Stomach (tissue), 9 donors: Measurements from ENCODE around the gene CDC42BPG. TPM values are rescaled to one million over a fixed set of nuclear protein-coding genes. Genes with fewer than 3 reads are reported as not detected.

Experiments used
- DNase-seq, 2 donors: peaks; one replicate each; pipeline versions ENCODE4 v3.0.0 to v3.0.0-alpha.2; 2013 to 2019
- H3K27ac ChIP-seq, 5 donors: fragments of 200-600 bp in 4 of 5; sonication (generic) in 4 of 5; one replicate each; pipeline ENCODE4 v1.5.1; 2013 to 2019; ENCODE audit warnings: mild to moderate bottlenecking in 1 of 5, moderate library complexity in 1 of 5
- H3K27me3 ChIP-seq, 3 donors: fragments of 200-600 bp; sonication (generic); one replicate each; pipeline ENCODE4 v1.5.1; 2017 to 2019; ENCODE audit warnings: mixed run types in 1 of 3
- H3K36me3 ChIP-seq, 4 donors: fragments of 200-600 bp; sonication (generic); 1 replicate in 3 of 4; 2 replicates in 1 of 4; pipeline ENCODE4 v1.5.1; 2016 to 2019
- H3K4me1 ChIP-seq, 4 donors: fragments of 200-600 bp; sonication (generic); one replicate each; pipeline ENCODE4 v1.5.1; 2016 to 2019
- H3K4me3 ChIP-seq, 4 donors: fragments of 200-600 bp; sonication (generic) in 3 of 4; one replicate each; pipeline ENCODE4 v1.5.1; 2016 to 2019; ENCODE audit warnings: mild to moderate bottlenecking in 1 of 4
- H3K9me3 ChIP-seq, 4 donors: fragments of 200-600 bp; sonication (generic); one replicate each; pipeline ENCODE4 v1.5.1; 2016 to 2019
- EP300 ChIP-seq: sonication (generic); formaldehyde crosslinking; IDR thresholded peaks from one replicate; pipeline ENCODE4 v1.6.1; 2017; ENCODE audit warnings: antibody characterized with exemption
- POLR2A ChIP-seq, 4 donors: fragments of 450-650 bp; IDR thresholded peaks; one replicate each; pipeline ENCODE4 v1.6.1; 2016; ENCODE audit warnings: antibody characterized with exemption in 4 of 4, control low read depth in 2 of 4, mild to moderate bottlenecking in 1 of 4, moderate library complexity in 1 of 4
- POLR2AphosphoS5 ChIP-seq, 3 donors: sonication (generic); formaldehyde crosslinking; IDR thresholded peaks; one replicate each; pipeline ENCODE4 v1.6.1; 2016; ENCODE audit warnings: antibody characterized with exemption in 3 of 3
- WGBS, 5 donors: extraction: QIAGEN DNeasy Blood & Tissue Kit in 3 of 5; methylation state at CpG; one replicate each; pipeline versions ENCODE4 v1.1.5 to v1.1.7; 2013 to 2018; 5-methylcytosine and 5-hydroxymethylcytosine counted together
- intact Hi-C: fragments of 100-400 bp; cut with DNase I; formaldehyde crosslinking; loops from one replicate; pipeline ENCODE4 v1.15.1; 2023; ENCODE audit warnings: low total_unique reads
- polyA plus RNA-seq, 3 donors: library from polyadenylated mRNA; stranded (reverse); fragments of 200-250 nt; gene quantifications; one replicate each; pipeline ENCODE4 v1.2.3, GENCODE V29; 2013
- total RNA-seq, 5 donors: library from RNA; depleted of rRNA; stranded (reverse); fragments of >200 nt; gene quantifications; one replicate each; pipeline versions ENCODE4 v1.1.0 to v1.2.3, GENCODE V29; 2014 to 2016
- TF ChIP-seq, protein P1 (sequence below), 7 experiments: fragments of 450-650 bp in 4 of 7; fragments of 200-600 bp in 3 of 7; sonication (generic) in 3 of 7; IDR thresholded peaks; one replicate each; pipeline ENCODE4 v1.5.1; 2016 to 2019; ENCODE audit warnings: antibody characterized with exemption in 7 of 7, control low read depth in 2 of 7, mild to moderate bottlenecking in 1 of 7
- donor health status: healthy with polysubstance abuse.
- donor health status: Bipolar disorder and iron deficiency.
- donor health status: healthy.

Gene CDC42BPG
- total and polyA plus RNA-seq, 8 donors: 8.9 to 66.5 (median 26.2) TPM

DNA sequence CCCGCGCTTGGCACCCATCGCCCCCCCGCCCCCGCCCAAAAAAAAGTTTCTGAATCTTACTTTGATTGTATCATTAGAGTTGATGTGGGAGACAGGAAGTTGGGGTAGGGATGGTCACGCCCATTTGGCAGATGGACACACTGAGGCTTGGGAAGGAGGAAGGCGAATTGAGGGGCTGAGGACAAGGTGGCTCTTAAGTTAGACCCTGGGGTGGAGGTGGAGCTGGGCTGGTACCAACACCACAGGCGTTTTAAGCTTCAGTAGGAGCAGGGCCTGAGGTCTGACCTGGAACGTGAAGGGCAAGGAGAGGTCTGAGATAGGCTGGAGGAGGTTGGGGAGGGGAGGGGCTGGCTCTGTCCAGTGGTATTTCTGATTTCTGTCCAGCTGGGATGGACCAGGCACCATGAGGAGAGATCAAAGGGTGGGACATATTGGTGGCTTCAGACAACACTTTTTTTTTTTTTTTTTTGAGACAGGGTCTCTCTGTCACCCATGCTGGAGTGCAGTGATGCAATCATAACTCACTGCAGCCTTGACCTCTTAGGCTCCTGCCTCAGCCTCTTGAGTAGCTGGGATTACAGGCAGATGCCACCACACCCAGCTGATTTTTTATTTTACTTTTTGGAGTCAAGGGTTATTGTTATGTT is 799 bp upstream of the CDC42BPG start:
- 8 to 11% (median 9%) methylated on average over 9 of the region's 9 CpGs for WGBS, 5 donors
- Histone ChIP-seq H3K27me3 (no peaks in the 10 kb centered on the region), H3K36me3 (peaks cover 0 to 9% (median 2%) of the 10 kb centered on the region in 4 donors), H3K27ac (peak overlapping the region; percentile 83 to 94 (median 87)), H3K4me1 (peaks cover 39 to 71% (median 69%) of the 10 kb centered on the region in 4 donors), H3K4me3 (peak overlapping the region; percentile 50 to 65 (median 57)), H3K9me3 (no peaks in the 10 kb centered on the region)
- no peak for DNase-seq
- TF ChIP-seq EP300 (no peak), POLR2AphosphoS5 (IDR thresholded peaks at IDR 0.05) (no peak), POLR2A (IDR thresholded peaks at IDR 0.05) (no peak)
- TF ChIP-seq, protein P1, sequence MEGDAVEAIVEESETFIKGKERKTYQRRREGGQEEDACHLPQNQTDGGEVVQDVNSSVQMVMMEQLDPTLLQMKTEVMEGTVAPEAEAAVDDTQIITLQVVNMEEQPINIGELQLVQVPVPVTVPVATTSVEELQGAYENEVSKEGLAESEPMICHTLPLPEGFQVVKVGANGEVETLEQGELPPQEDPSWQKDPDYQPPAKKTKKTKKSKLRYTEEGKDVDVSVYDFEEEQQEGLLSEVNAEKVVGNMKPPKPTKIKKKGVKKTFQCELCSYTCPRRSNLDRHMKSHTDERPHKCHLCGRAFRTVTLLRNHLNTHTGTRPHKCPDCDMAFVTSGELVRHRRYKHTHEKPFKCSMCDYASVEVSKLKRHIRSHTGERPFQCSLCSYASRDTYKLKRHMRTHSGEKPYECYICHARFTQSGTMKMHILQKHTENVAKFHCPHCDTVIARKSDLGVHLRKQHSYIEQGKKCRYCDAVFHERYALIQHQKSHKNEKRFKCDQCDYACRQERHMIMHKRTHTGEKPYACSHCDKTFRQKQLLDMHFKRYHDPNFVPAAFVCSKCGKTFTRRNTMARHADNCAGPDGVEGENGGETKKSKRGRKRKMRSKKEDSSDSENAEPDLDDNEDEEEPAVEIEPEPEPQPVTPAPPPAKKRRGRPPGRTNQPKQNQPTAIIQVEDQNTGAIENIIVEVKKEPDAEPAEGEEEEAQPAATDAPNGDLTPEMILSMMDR (IDR thresholded peaks at IDR 0.05): no peak
- intact Hi-C loops: no loop called here

DNA sequence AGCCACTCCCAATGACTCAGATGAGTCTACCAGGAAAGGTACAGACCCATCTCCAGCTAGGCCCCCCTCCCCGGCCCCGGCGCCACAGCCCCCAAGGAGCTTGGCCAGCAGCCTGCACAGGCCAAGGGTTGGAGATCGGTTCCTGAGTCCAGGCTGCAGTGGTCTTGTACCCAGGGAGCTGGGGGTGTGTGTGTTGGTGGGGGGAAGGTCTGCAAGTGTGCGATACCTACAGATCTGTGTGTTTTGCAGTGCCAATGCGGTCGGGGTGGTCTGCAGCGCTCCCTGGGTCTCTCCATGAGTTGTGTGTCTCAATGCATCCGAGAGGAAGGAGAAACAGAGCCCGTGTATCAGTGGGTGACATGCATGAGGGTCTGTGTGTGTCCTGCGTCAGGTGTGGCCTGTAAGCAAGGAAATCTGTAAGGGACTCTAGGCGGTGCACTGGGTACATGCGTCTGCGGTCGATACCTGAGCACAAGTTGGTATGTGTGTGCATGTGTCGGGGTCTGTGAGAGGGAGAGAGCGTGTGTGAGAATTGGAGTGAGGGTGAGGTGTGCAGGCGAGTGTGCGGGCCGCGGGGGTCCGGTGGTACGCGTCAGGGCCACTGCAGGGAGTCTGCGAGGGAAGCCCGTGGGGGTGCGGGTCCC is 645 bp downstream of the CDC42BPG start:
- Histone ChIP-seq H3K4me1 (peaks cover 25 to 57% (median 55%) of the 10 kb centered on the region in 4 donors), H3K9me3 (no peaks in the 10 kb centered on the region), H3K27ac (peak overlapping the region; percentile 83 to 94 (median 89)), H3K36me3 (peaks cover 0 to 23% (median 17%) of the 10 kb centered on the region in 4 donors), H3K4me3 (peak overlapping the region; percentile 50 to 65 (median 57)), H3K27me3 (no peaks in the 10 kb centered on the region)
- TF ChIP-seq POLR2A (IDR thresholded peaks at IDR 0.05): no peak
- no peak for TF ChIP-seq POLR2AphosphoS5 (IDR thresholded peaks at IDR 0.05)
- TF ChIP-seq, protein P1 (IDR thresholded peaks at IDR 0.05): no peak
- 24 to 51% (median 34%) methylated on average over 26 to 27 of the region's 27 CpGs for WGBS, 5 donors
- DNase-seq: no peak
- intact Hi-C loops: no loop called here

DNA sequence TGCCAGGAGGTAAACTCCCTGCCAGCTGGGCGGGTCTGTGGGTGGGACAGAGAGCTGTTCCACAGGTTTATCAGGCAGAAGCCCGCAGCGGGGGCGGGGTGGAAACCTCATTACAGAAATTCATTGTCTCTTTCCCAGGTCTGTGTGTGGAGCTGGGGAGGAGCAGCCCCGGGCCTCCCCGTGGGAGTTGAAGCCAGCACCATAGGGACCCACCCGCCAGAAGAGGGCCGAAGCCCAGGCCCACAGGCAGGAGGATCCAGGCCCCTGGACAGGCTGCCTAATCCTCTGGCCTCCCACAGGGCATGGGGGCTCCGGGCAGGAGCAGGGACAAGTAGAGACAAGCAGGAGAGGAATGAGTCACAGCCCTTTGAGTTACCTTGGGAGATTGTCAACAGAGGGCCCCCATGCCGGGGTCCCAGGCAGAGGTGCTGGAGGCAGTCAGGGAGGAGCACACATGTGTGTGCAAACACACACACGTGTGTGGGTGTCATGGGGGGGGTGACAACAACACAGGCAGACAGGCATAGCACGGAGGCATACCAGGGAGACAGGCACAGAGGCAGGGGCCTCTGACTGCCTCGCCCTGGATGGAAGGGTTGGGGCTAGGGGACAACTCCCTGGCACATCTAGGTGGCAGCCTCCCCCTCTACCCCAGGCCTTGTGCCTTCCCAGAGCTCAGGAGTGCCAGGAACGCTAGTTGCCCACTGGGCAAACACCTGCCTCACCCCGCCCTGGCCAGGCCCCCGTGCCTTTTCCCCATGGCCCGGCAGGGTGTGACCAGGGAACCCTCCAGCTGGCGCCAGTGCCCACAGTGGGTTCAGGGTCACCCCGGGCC is 1.4 kb downstream of the CDC42BPG start:
- intact Hi-C loops: no loop called here
- DNase-seq: peak; percentile 76 to 82

More for the DNA sequence above, 1.4 kb downstream of the CDC42BPG start:
- Histone ChIP-seq H3K4me1 (peaks cover 17 to 49% (median 47%) of the 10 kb centered on the region in 4 donors), H3K36me3 (peaks cover 6 to 30% (median 24%) of the 10 kb centered on the region in 4 donors), H3K4me3 (peak overlapping the region; percentile 50 to 65 (median 57)), H3K27ac (peak overlapping the region; percentile 83 to 94 (median 89)), H3K27me3 (no peaks in the 10 kb centered on the region), H3K9me3 (no peaks in the 10 kb centered on the region)
- TF ChIP-seq POLR2AphosphoS5 (IDR thresholded peaks at IDR 0.05): peak in 2 of 3 donors; percentile 33 to 77
- TF ChIP-seq, protein P1 (IDR thresholded peaks at IDR 0.05): no peak
- no peak for TF ChIP-seq EP300
- WGBS, 5 donors: 25 to 63% (median 38%) methylated on average over 17 to 19 of the region's 19 CpGs
